ENCODE measurements around the gene C15orf39.

C15orf39 gene

GRCh38 chr15:75174102-75174501, 27.6 kb upstream of the C15orf39 start:
- DNase-seq: no peak

- DNase-seq: no peak
Observed at GRCh38 chr15:75174729-75175128, 27.0 kb upstream of the C15orf39 start.

GRCh38 chr15:75176396-75176761, 25.3 kb upstream of the C15orf39 start:
- no peak for DNase-seq

GRCh38 chr15:75177360-75178071, 24.2 kb upstream of the C15orf39 start:
- DNase-seq: no peak

- DNase-seq: no peak
Observed at GRCh38 chr15:75178171-75178937, 23.3 kb upstream of the C15orf39 start.

- no peak for DNase-seq
Observed at GRCh38 chr15:75178938-75179745, 22.5 kb upstream of the C15orf39 start.

- DNase-seq: no peak
Observed at GRCh38 chr15:75179746-75180140, 21.9 kb upstream of the C15orf39 start.

GRCh38 chr15:75181780-75182179, 19.9 kb upstream of the C15orf39 start:
- no peak for DNase-seq

- no peak for DNase-seq
Observed at GRCh38 chr15:75182187-75183131, 19.2 kb upstream of the C15orf39 start.

GRCh38 chr15:75185271-75186029, 16.2 kb upstream of the C15orf39 start:
- DNase-seq: no peak

- no peak for DNase-seq
Observed at GRCh38 chr15:75186044-75186443, 15.6 kb upstream of the C15orf39 start.

- no peak for DNase-seq
Observed at GRCh38 chr15:75188499-75188898, 13.2 kb upstream of the C15orf39 start.

- DNase-seq: no peak
Observed at GRCh38 chr15:75191235-75191634, 10.4 kb upstream of the C15orf39 start.

GRCh38 chr15:75192307-75192706, 9.4 kb upstream of the C15orf39 start:
- no peak for DNase-seq

GRCh38 chr15:75193272-75193671, 8.4 kb upstream of the C15orf39 start:
- no peak for DNase-seq

GRCh38 chr15:75193976-75194375, 7.7 kb upstream of the C15orf39 start:
- DNase-seq: no peak

- DNase-seq: no peak
Observed at GRCh38 chr15:75194397-75194796, 7.3 kb upstream of the C15orf39 start.

- DNase-seq: no peak
Observed at GRCh38 chr15:75195122-75195765, 6.4 kb upstream of the C15orf39 start.

GRCh38 chr15:75195766-75196241, 5.9 kb upstream of the C15orf39 start:
- DNase-seq: no peak

GRCh38 chr15:75197062-75197630, 4.5 kb upstream of the C15orf39 start:
- DNase-seq: no peak
